Measurements from ENCODE around the gene DBF4B.

DBF4B gene

DNA sequence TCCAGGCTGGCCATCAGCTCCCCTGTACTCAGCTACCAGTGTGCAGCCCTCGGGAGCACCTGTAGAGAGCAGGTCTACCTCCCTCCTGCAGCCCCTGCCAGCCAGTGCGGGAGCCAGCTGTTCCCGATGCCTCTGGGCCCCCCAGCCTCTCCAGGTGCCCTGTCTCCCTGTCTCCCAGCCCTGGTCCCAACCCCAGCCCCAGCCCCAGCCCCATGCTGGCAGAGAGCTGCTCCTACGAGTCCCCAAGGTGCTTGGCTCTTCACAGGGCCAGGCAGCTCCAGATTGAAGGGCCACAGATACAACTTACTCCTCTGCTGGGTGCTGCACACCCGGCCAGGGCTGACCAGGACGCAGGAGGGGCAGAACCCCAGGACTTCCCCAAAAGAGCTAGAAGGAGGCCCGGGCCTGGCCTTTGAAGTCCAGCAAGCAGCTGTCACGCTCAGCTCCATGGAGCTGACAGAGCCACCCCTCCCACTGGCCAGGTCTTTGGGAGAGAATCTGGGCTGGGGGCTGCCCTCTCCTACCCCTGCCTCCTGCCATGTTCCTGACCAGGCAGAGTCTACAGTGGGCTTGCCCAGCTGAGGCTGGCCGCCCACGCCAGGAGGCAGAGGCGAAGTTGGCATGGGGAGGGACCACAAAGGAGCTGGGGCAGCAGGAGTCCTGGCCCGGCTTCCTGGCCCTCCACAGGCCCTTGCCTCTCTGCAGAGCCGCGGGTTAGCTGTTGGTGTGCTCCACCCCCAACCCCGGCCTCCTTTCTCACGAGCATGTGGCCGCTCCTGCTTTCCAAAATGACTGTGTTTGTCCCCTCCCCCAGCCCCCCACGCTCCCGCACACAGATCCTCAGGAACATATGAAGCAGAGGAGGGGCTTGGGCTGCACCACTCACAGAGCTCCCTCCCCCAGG lies 40.9 kb downstream of the DBF4B start:
- ATAC-seq (ENCODE audit: insufficient read depth, low read depth), result no peak
- Histone ChIP-seq H2AFZ (ENCODE audit: low read depth, low read length) (no peak overlapping the region), H3K27ac (ENCODE audit: low read length) (no peak overlapping the region), H3K4me2 (ENCODE audit: insufficient read depth, low read length) (no peak overlapping the region), H3K4me3 (ENCODE audit: low read depth in 1 of 2, low read length in 2 of 2) (no peak overlapping the region), H3K9me3 (ENCODE audit: insufficient read depth, low read length, severe bottlenecking) (no peaks in the 10 kb centered on the region), H3K4me1 (ENCODE audit: insufficient read depth, low read length) (no peaks in the 10 kb centered on the region), H3K79me2 (ENCODE audit: insufficient read depth, low read length) (no peaks in the 10 kb centered on the region), H3K27me3 (ENCODE audit: insufficient read depth, low read length, poor library complexity) (no peaks in the 10 kb centered on the region), H3K36me3 (ENCODE audit: insufficient read depth, low read length) (peaks cover 47% of the 10 kb centered on the region), H3K9ac (ENCODE audit: low read depth, low read length) (no peak overlapping the region), H4K20me1 (ENCODE audit: insufficient read depth, low read length) (peaks cover 6% of the 10 kb centered on the region; the same call in 1 of the 2 replicates)
- TF ChIP-seq, protein P1, sequence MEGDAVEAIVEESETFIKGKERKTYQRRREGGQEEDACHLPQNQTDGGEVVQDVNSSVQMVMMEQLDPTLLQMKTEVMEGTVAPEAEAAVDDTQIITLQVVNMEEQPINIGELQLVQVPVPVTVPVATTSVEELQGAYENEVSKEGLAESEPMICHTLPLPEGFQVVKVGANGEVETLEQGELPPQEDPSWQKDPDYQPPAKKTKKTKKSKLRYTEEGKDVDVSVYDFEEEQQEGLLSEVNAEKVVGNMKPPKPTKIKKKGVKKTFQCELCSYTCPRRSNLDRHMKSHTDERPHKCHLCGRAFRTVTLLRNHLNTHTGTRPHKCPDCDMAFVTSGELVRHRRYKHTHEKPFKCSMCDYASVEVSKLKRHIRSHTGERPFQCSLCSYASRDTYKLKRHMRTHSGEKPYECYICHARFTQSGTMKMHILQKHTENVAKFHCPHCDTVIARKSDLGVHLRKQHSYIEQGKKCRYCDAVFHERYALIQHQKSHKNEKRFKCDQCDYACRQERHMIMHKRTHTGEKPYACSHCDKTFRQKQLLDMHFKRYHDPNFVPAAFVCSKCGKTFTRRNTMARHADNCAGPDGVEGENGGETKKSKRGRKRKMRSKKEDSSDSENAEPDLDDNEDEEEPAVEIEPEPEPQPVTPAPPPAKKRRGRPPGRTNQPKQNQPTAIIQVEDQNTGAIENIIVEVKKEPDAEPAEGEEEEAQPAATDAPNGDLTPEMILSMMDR (IDR thresholded peaks at IDR 0.05; ENCODE audit: borderline replicate concordance, extremely low read depth, low read length, poor library complexity, severe bottlenecking), result no peak
- no peak for TF ChIP-seq EZH2 (IDR thresholded peaks at IDR 0.05; ENCODE audit: borderline replicate concordance, low read depth, low read length, severe bottlenecking)
- no peak for DNase-seq

DNA sequence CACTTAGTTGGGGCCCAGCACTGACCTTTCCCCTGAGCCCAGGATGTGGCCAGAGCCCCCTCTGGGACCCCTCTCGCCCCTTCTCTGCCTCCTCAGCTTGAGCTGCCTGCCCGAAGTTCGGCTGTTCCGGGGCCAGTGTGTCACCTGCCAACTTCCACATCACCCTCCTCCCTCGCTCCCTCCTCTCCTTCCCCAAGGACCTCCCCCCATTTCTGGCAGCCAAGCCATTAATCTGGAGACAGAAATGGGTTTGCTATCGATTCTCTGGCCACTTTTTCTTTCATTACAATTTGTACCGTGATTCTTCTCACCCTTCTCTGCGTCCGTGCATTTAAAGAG lies 41.5 kb downstream of the DBF4B start:
- DNase-seq (no peak), ATAC-seq (ENCODE audit: insufficient read depth, low read depth) (no peak)
- Histone ChIP-seq H3K9me3 (ENCODE audit: insufficient read depth, low read length, severe bottlenecking) (no peaks in the 10 kb centered on the region), H3K4me2 (ENCODE audit: insufficient read depth, low read length) (no peak overlapping the region), H3K4me1 (ENCODE audit: insufficient read depth, low read length) (no peaks in the 10 kb centered on the region), H3K36me3 (ENCODE audit: insufficient read depth, low read length) (peaks cover 47% of the 10 kb centered on the region), H2AFZ (ENCODE audit: low read depth, low read length) (no peak overlapping the region), H3K9ac (ENCODE audit: low read depth, low read length) (no peak overlapping the region), H4K20me1 (ENCODE audit: insufficient read depth, low read length) (peaks cover 6% of the 10 kb centered on the region; the same call in 1 of the 2 replicates), H3K4me3 (ENCODE audit: low read depth in 1 of 2, low read length in 2 of 2) (no peak overlapping the region), H3K27ac (ENCODE audit: low read length) (no peak overlapping the region), H3K79me2 (ENCODE audit: insufficient read depth, low read length) (no peaks in the 10 kb centered on the region), H3K27me3 (ENCODE audit: insufficient read depth, low read length, poor library complexity) (no peaks in the 10 kb centered on the region)
- TF ChIP-seq, protein P1 (IDR thresholded peaks at IDR 0.05; ENCODE audit: borderline replicate concordance, extremely low read depth, low read length, poor library complexity, severe bottlenecking), result no peak
- TF ChIP-seq EZH2 (IDR thresholded peaks at IDR 0.05; ENCODE audit: borderline replicate concordance, low read depth, low read length, severe bottlenecking), result no peak

DNA sequence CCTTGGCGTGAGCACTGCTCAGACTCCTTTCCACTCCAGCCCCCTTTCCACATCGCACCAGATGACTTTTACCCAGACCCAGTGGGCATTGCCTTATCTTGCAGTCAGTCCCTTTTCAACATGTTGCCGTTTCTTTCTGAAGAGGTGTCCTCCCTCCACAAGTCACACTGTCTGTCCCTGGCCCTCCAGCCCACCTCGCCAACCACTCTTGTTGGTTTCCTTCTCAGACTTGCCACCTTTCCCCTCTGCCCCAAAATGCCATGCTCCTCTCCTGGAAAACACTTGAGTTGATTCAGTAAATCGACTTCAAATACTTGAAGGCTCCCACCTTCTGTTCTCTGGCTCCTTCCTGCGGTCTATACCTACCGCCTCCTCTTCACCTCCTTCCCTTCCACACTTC lies 42.9 kb downstream of the DBF4B start:
- Histone ChIP-seq H3K27ac (ENCODE audit: low read length) (no peak overlapping the region), H3K36me3 (ENCODE audit: insufficient read depth, low read length) (peaks cover 45% of the 10 kb centered on the region), H3K4me3 (ENCODE audit: low read depth in 1 of 2, low read length in 2 of 2) (no peak overlapping the region), H3K4me1 (ENCODE audit: insufficient read depth, low read length) (no peaks in the 10 kb centered on the region), H3K9me3 (ENCODE audit: insufficient read depth, low read length, severe bottlenecking) (no peaks in the 10 kb centered on the region), H3K9ac (ENCODE audit: low read depth, low read length) (no peak overlapping the region), H3K79me2 (ENCODE audit: insufficient read depth, low read length) (no peaks in the 10 kb centered on the region), H2AFZ (ENCODE audit: low read depth, low read length) (no peak overlapping the region), H3K27me3 (ENCODE audit: insufficient read depth, low read length, poor library complexity) (no peaks in the 10 kb centered on the region), H4K20me1 (ENCODE audit: insufficient read depth, low read length) (peaks cover 6% of the 10 kb centered on the region; the same call in 1 of the 2 replicates), H3K4me2 (ENCODE audit: insufficient read depth, low read length) (no peak overlapping the region)
- ATAC-seq (ENCODE audit: insufficient read depth, low read depth) (no peak), DNase-seq (no peak)
- no peak for TF ChIP-seq EZH2 (IDR thresholded peaks at IDR 0.05; ENCODE audit: borderline replicate concordance, low read depth, low read length, severe bottlenecking)
- TF ChIP-seq, protein P1 (IDR thresholded peaks at IDR 0.05; ENCODE audit: borderline replicate concordance, extremely low read depth, low read length, poor library complexity, severe bottlenecking), result no peak

All from DND-41 (cell line).